CD4-positive, alpha-beta T cell treated with Interleukin-1 beta for 1 hour (primary cell): Measurements from ENCODE around the gene CBFA2T3.

Source experiments
- DNase-seq, 2 donors: peaks; one replicate each; pipeline ENCODE4 v3.0.0-alpha.2; 2020 to 2022

CBFA2T3 gene

GRCh38 chr16:88957887-88958577 lies 19.0 kb downstream of the CBFA2T3 start:
- peak in 1 of 2 donors; percentile 45 for DNase-seq

GRCh38 chr16:88957433-88957767 lies 19.6 kb downstream of the CBFA2T3 start:
- DNase-seq, result no peak

GRCh38 chr16:88956546-88957432 lies 20.2 kb downstream of the CBFA2T3 start:
- DNase-seq, result no peak

- DNase-seq, result no peak
Observed at GRCh38 chr16:88955906-88956305, 21.1 kb downstream of the CBFA2T3 start.

- DNase-seq, result no peak
Observed at GRCh38 chr16:88953003-88953690, 23.9 kb downstream of the CBFA2T3 start.

- DNase-seq, result no peak
Observed at GRCh38 chr16:88951989-88952388, 25.0 kb downstream of the CBFA2T3 start.

- no peak for DNase-seq
Observed at GRCh38 chr16:88951501-88951900, 25.5 kb downstream of the CBFA2T3 start.

- no peak for DNase-seq
Observed at GRCh38 chr16:88948781-88949490, 28.1 kb downstream of the CBFA2T3 start.

- DNase-seq, result no peak
Observed at GRCh38 chr16:88945473-88945872, 31.5 kb downstream of the CBFA2T3 start.

- no peak for DNase-seq
Observed at GRCh38 chr16:88943741-88944140, 33.3 kb downstream of the CBFA2T3 start.

GRCh38 chr16:88943131-88943664 lies 33.8 kb downstream of the CBFA2T3 start:
- no peak for DNase-seq

GRCh38 chr16:88941913-88942909 lies 34.8 kb downstream of the CBFA2T3 start:
- peak; percentile 55 to 64 for DNase-seq

GRCh38 chr16:88940862-88941817 lies 35.9 kb downstream of the CBFA2T3 start:
- no peak for DNase-seq

GRCh38 chr16:88939972-88940861 lies 36.8 kb downstream of the CBFA2T3 start:
- DNase-seq, result no peak

- DNase-seq, result no peak
Observed at GRCh38 chr16:88939245-88939971, 37.6 kb downstream of the CBFA2T3 start.

- DNase-seq, result no peak
Observed at GRCh38 chr16:88938777-88939244, 38.2 kb downstream of the CBFA2T3 start.

- no peak for DNase-seq
Observed at GRCh38 chr16:88938119-88938776, 38.8 kb downstream of the CBFA2T3 start.

- no peak for DNase-seq
Observed at GRCh38 chr16:88937206-88937621, 39.8 kb downstream of the CBFA2T3 start.
